ENCODE measurements around the gene PCYT2. TPM values are rescaled to one million over a fixed set of nuclear protein-coding genes. Genes with fewer than 3 reads are reported as not detected.

PCYT2 gene
- total RNA-seq, 8 experiments from 2014 or later, result 11.3 to 40.6 (median 16.0) TPM

GRCh38 chr17:81890447-81891302 is 20.5 kb downstream of the PCYT2 start:
- peak overlapping the region; percentile 95 to 99 for H3K27ac ChIP-seq
- WGBS, 10 experiments, result 0 to 80% (median 14%) methylated on average over 2 to 18 of the region's 69 CpGs; no CpG with 5 or more reads in 3 of the 10 experiments
- in situ Hi-C loops (cut with MboI; ENCODE audit: low pct_unique_long_range_greater_than_20kb in 2 of 9, low sequenced_read_pairs in 9 of 9, unreplicated experiment in 9 of 9), result no loop called here
- peak overlapping the region; percentile 60 to 99 (median 86) for H3K4me3 ChIP-seq
- peaks cover 11 to 14% of the 10 kb centered on the region in 2 donors for H3K4me1 ChIP-seq (replicated peaks in 1 of 2)
- ATAC-seq (replicated peaks in 6 of 8), result peak in 2 of 8 experiments; percentile 17 to 20

- peaks cover 11 to 14% of the 10 kb centered on the region in 2 donors for H3K4me1 ChIP-seq (replicated peaks in 1 of 2)
- 85 to 100% (median 95%) methylated on average over 1 to 7 of the region's 9 CpGs; no CpG with 5 or more reads in 5 of the 10 experiments for WGBS, 10 experiments
- no peak for ATAC-seq (replicated peaks in 6 of 8)
- in situ Hi-C loops (cut with MboI; ENCODE audit: low pct_unique_long_range_greater_than_20kb in 2 of 9, low sequenced_read_pairs in 9 of 9, unreplicated experiment in 9 of 9), result no loop called here
- peak overlapping the region in 3 of 5 donors; percentile 60 to 99 (median 86) for H3K4me3 ChIP-seq
- H3K27ac ChIP-seq, result no peak overlapping the region
These were observed 21.6 kb downstream of the PCYT2 start for GRCh38 chr17:81889602-81890001.

GRCh38 chr17:81888988-81889595 is 22.1 kb downstream of the PCYT2 start:
- ATAC-seq (replicated peaks in 6 of 8), result no peak
- WGBS, 10 experiments, result 90 to 97% (median 95%) methylated on average over 2 to 10 of the region's 16 CpGs; no CpG with 5 or more reads in 5 of the 10 experiments
- in situ Hi-C loops (cut with MboI; ENCODE audit: low pct_unique_long_range_greater_than_20kb in 2 of 9, low sequenced_read_pairs in 9 of 9, unreplicated experiment in 9 of 9), result no loop called here
- H3K4me3 ChIP-seq, result no peak overlapping the region
- no peak overlapping the region for H3K27ac ChIP-seq
- H3K4me1 ChIP-seq (replicated peaks in 1 of 2), result peaks cover 11 to 14% of the 10 kb centered on the region in 2 donors

GRCh38 chr17:81888105-81888987 is 22.9 kb downstream of the PCYT2 start:
- in situ Hi-C loops (cut with MboI; ENCODE audit: low pct_unique_long_range_greater_than_20kb in 2 of 9, low sequenced_read_pairs in 9 of 9, unreplicated experiment in 9 of 9), result no loop called here
- Histone ChIP-seq H3K27ac (no peak overlapping the region), H3K4me3 (no peak overlapping the region), H3K4me1 (replicated peaks in 1 of 2) (peaks cover 11 to 14% of the 10 kb centered on the region in 2 donors)
- 92 to 99% (median 94%) methylated on average over 3 to 22 of the region's 44 CpGs; no CpG with 5 or more reads in 4 of the 10 experiments for WGBS, 10 experiments
- no peak for ATAC-seq (replicated peaks in 6 of 8)

GRCh38 chr17:81885869-81886548 is 25.2 kb downstream of the PCYT2 start:
- Histone ChIP-seq H3K27ac (no peak overlapping the region), H3K4me1 (replicated peaks in 1 of 2) (peaks cover 5 to 10% of the 10 kb centered on the region in 2 donors), H3K4me3 (no peak overlapping the region)
- in situ Hi-C loops (cut with MboI; ENCODE audit: low pct_unique_long_range_greater_than_20kb in 2 of 9, low sequenced_read_pairs in 9 of 9, unreplicated experiment in 9 of 9), result no loop called here
- ATAC-seq (replicated peaks in 6 of 8), result peak in 5 of 8 experiments; percentile 5 to 42 (median 15)
- 26 to 100% (median 90%) methylated on average over 1 to 9 of the region's 11 CpGs; no CpG with 5 or more reads in 3 of the 10 experiments for WGBS, 10 experiments

GRCh38 chr17:81885454-81885853 is 25.7 kb downstream of the PCYT2 start:
- Histone ChIP-seq H3K27ac (no peak overlapping the region), H3K4me3 (no peak overlapping the region), H3K4me1 (replicated peaks in 1 of 2) (peaks cover 5 to 8% of the 10 kb centered on the region in 2 donors)
- ATAC-seq (replicated peaks in 6 of 8), result peak in 5 of 8 experiments; percentile 3 to 42 (median 18)
- in situ Hi-C loops (cut with MboI; ENCODE audit: low pct_unique_long_range_greater_than_20kb in 2 of 9, low sequenced_read_pairs in 9 of 9, unreplicated experiment in 9 of 9), result no loop called here
- WGBS, 10 experiments, result 80 to 100% (median 98%) methylated on average over 1 to 5 of the region's 10 CpGs; no CpG with 5 or more reads in 4 of the 10 experiments

- peak in 5 of 8 experiments; percentile 8 to 24 (median 13) for ATAC-seq (replicated peaks in 6 of 8)
- 80 to 100% (median 85%) methylated on average over 1 to 3 of the region's 5 CpGs; no CpG with 5 or more reads in 6 of the 10 experiments for WGBS, 10 experiments
- Histone ChIP-seq H3K4me3 (no peak overlapping the region), H3K4me1 (replicated peaks in 1 of 2) (peaks cover 0 to 3% of the 10 kb centered on the region in 2 donors), H3K27ac (no peak overlapping the region)
- in situ Hi-C loops (cut with MboI; ENCODE audit: low pct_unique_long_range_greater_than_20kb in 2 of 9, low sequenced_read_pairs in 9 of 9, unreplicated experiment in 9 of 9), result no loop called here
These were observed 26.2 kb downstream of the PCYT2 start for GRCh38 chr17:81884968-81885367.

GRCh38 chr17:81884520-81884919 is 26.7 kb downstream of the PCYT2 start:
- no peak overlapping the region for H3K4me3 ChIP-seq
- in situ Hi-C loops (cut with MboI; ENCODE audit: low pct_unique_long_range_greater_than_20kb in 2 of 9, low sequenced_read_pairs in 9 of 9, unreplicated experiment in 9 of 9), result no loop called here
- no peak overlapping the region for H3K27ac ChIP-seq
- WGBS, 10 experiments, result 72 to 100% (median 82%) methylated on average over 1 to 4 of the region's 11 CpGs; no CpG with 5 or more reads in 2 of the 10 experiments
- no peaks in the 10 kb centered on the region for H3K4me1 ChIP-seq (replicated peaks in 1 of 2)
- peak in 6 of 8 experiments; percentile 9 to 40 (median 23) for ATAC-seq (replicated peaks in 6 of 8)

GRCh38 chr17:81879121-81879520 is 32.1 kb downstream of the PCYT2 start:
- no peak overlapping the region for H3K4me3 ChIP-seq
- in situ Hi-C loops (cut with MboI; ENCODE audit: low pct_unique_long_range_greater_than_20kb in 2 of 9, low sequenced_read_pairs in 9 of 9, unreplicated experiment in 9 of 9), result no loop called here
- 82 to 100% (median 93%) methylated on average over 1 to 4 of the region's 5 CpGs for WGBS, 10 experiments
- no peak for ATAC-seq (replicated peaks in 6 of 8)
- H3K27ac ChIP-seq, result no peak overlapping the region
- H3K4me1 ChIP-seq (replicated peaks in 1 of 2), result no peaks in the 10 kb centered on the region

- WGBS, 10 experiments, result 79 to 100% (median 95%) methylated on average over 2 to 3 of the region's 3 CpGs
- ATAC-seq (replicated peaks in 6 of 8), result no peak
- Histone ChIP-seq H3K4me1 (replicated peaks in 1 of 2) (no peaks in the 10 kb centered on the region), H3K27ac (no peak overlapping the region), H3K4me3 (no peak overlapping the region)
- in situ Hi-C loops (cut with MboI; ENCODE audit: low pct_unique_long_range_greater_than_20kb in 2 of 9, low sequenced_read_pairs in 9 of 9, unreplicated experiment in 9 of 9), result no loop called here
These were observed 32.9 kb downstream of the PCYT2 start for GRCh38 chr17:81878294-81878693.

GRCh38 chr17:81877569-81877968 is 33.6 kb downstream of the PCYT2 start:
- in situ Hi-C loops (cut with MboI; ENCODE audit: low pct_unique_long_range_greater_than_20kb in 2 of 9, low sequenced_read_pairs in 9 of 9, unreplicated experiment in 9 of 9), result no loop called here
- H3K4me3 ChIP-seq, result no peak overlapping the region
- 80 to 95% (median 95%) methylated on average over 1 to 3 of the region's 5 CpGs; no CpG with 5 or more reads in 7 of the 10 experiments for WGBS, 10 experiments
- no peak for ATAC-seq (replicated peaks in 6 of 8)
- no peak overlapping the region for H3K27ac ChIP-seq
- H3K4me1 ChIP-seq (replicated peaks in 1 of 2), result peaks cover 2 to 4% of the 10 kb centered on the region in 2 donors
